ENCODE data around the gene STAT2.
A peak's percentile ranks its signal among the peaks of the same experiment; 100 is the strongest.

Gene STAT2

DNA sequence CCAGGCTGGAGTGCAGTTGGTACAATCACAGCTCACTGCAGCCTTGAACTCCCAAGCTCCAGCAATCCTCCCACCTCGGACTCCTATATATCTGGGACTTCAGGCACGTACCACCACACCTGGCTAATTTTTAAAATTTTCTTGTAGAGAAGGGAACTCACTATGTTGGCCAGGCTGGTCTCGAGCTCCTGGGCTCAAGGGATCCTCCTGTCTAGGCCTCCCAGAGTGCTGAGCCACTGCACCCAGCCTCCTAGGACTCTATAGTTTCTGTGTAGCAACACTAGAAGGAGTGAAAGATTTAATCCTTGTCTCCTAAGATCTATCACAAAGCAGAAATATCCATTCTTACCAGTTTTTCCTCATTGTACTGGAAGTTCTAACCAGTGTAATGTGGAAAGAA lies 7.0 kb upstream of the STAT2 start:
- no peak for TF ChIP-seq CTCF (IDR thresholded peaks at IDR 0.05; ENCODE audit: low read depth, low read length)
- DNase-seq = no peak
- Histone ChIP-seq H3K9me3 (ENCODE audit: severe bottlenecking) (no peaks in the 10 kb centered on the region), H3K27me3 (ENCODE audit: insufficient read depth, low read depth, severe bottlenecking) (no peaks in the 10 kb centered on the region), H3K4me3 (ENCODE audit: low read depth, low read length) (no peak overlapping the region), H3K36me3 (no peaks in the 10 kb centered on the region), H3K27ac (no peak overlapping the region)

GRCh38 chr12:56362130-56363059 lies 2.5 kb upstream of the STAT2 start, which contains the start of gene APOF:
Gene APOF (minus strand): TSS chr12:56362857. CDS start chr12:56362745, 112 bp downstream.
- DNase-seq = no peak
- no peak for TF ChIP-seq CTCF (IDR thresholded peaks at IDR 0.05; ENCODE audit: low read depth, low read length)
- Histone ChIP-seq H3K9me3 (ENCODE audit: severe bottlenecking) (no peaks in the 10 kb centered on the region), H3K36me3 (no peaks in the 10 kb centered on the region), H3K27ac (no peak within 1 kb of the TSS), H3K4me3 (ENCODE audit: low read depth, low read length) (no peak within 1 kb of the TSS), H3K27me3 (ENCODE audit: insufficient read depth, low read depth, severe bottlenecking) (no peaks in the 10 kb centered on the region)

- Histone ChIP-seq H3K4me3 (ENCODE audit: low read depth, low read length) (no peak overlapping the region), H3K9me3 (ENCODE audit: severe bottlenecking) (no peaks in the 10 kb centered on the region), H3K27me3 (ENCODE audit: insufficient read depth, low read depth, severe bottlenecking) (no peaks in the 10 kb centered on the region), H3K27ac (no peak overlapping the region), H3K36me3 (no peaks in the 10 kb centered on the region)
- TF ChIP-seq CTCF (IDR thresholded peaks at IDR 0.05; ENCODE audit: low read depth, low read length) = no peak
- no peak for DNase-seq
Measured at GRCh38 chr12:56361487-56362129, 1.7 kb upstream of the STAT2 start.

DNA sequence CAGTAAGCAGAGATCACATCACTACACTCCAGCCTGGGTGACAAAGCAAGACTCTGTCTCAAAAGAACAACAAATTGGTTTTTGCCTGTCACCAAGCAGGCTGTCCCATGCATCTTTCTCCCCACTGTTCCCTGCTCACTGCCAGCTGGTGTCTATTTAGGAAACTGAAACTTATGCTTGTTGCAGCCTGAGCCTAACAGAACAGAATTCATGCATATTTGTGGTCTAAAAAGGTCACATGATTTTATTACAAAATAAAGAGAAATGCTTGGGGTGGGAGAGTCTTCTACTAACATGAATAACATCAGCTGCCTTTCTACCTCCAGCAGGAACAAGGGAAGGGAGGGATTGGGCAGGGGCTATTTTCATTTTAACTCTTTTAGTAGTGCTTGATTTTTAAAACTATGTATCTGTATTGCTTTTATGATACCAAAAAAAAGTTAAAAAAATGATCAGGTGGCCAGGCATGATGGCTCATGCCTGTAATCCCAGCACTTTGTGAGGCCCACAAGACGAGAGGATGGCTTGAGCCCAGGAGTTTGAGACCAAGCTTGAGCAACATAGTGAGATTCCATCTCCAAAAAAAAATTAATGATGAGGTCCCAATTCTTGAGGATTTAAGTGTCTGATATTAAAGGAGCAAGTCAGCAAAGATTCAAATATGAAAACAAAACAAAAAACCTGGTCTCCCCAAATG lies 923 bp downstream of the STAT2 start:
- Histone ChIP-seq H3K27ac (no peak overlapping the region), H3K4me3 (ENCODE audit: low read depth, low read length) (peak overlapping the region; percentile 66), H3K36me3 (peaks cover 17% of the 10 kb centered on the region; the same call in 1 of the 2 replicates), H3K27me3 (ENCODE audit: insufficient read depth, low read depth, severe bottlenecking) (no peaks in the 10 kb centered on the region), H3K9me3 (ENCODE audit: severe bottlenecking) (no peaks in the 10 kb centered on the region)
- no peak for TF ChIP-seq CTCF (IDR thresholded peaks at IDR 0.05; ENCODE audit: low read depth, low read length)
- DNase-seq = no peak

DNA sequence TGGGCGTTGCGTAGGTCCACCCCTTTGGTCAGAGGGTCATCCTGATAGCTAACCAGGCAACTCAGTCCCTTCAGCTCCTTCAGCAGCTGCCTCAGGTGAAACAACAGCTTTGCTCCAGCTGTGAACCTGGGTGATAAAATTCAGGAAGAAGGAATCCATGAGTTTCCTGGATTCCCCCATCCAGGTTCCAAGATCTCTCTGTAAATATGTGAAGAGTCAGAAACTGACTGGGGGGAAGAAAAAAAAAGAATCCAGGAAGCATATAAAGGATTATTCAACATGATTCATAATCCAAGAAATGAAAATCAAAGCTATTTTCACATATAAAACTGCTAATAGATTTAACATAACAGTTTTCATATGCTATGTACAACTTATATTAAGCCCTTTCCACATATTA lies 8.6 kb downstream of the STAT2 start:
- peaks cover 60% of the 10 kb centered on the region for H3K36me3 ChIP-seq
- no peaks in the 10 kb centered on the region for H3K27me3 ChIP-seq (ENCODE audit: insufficient read depth, low read depth, severe bottlenecking)
- DNase-seq = no peak
- H3K27ac ChIP-seq = no peak overlapping the region
- no peak overlapping the region for H3K4me3 ChIP-seq (ENCODE audit: low read depth, low read length)
- H3K9me3 ChIP-seq (ENCODE audit: severe bottlenecking) = no peaks in the 10 kb centered on the region
- TF ChIP-seq CTCF (IDR thresholded peaks at IDR 0.05; ENCODE audit: low read depth, low read length) = no peak
